IPS-18a (cell line): Measurements from ENCODE around the gene OR51T1.
"Not testable (repeated sequence)": the region's sequence is repeated elsewhere in the genome, so short reads cannot be mapped to it uniquely, and the experiment has no call there.

Experiments used
- H3K27ac ChIP-seq: one replicate; pipeline ENCODE4 v1.5.1; 2013; ENCODE audit warnings: low read length
- H3K27me3 ChIP-seq: one replicate; pipeline ENCODE4 v1.6.1; 2013; ENCODE audit warnings: mild to moderate bottlenecking, low read length; ENCODE audit not compliant: control insufficient read depth, insufficient read depth
- H3K36me3 ChIP-seq: one replicate; pipeline ENCODE4 v1.6.1; 2013; ENCODE audit warnings: low read depth, low read length; ENCODE audit not compliant: control insufficient read depth
- H3K4me1 ChIP-seq: one replicate; pipeline ENCODE4 v1.6.1; 2013; ENCODE audit warnings: low read depth, low read length; ENCODE audit not compliant: control insufficient read depth
- H3K4me3 ChIP-seq: one replicate; pipeline ENCODE4 v1.5.1; 2013; ENCODE audit warnings: low read length
- H3K9ac ChIP-seq: one replicate; pipeline ENCODE4 v1.6.1; 2013; ENCODE audit warnings: mild to moderate bottlenecking, low read length, moderate library complexity
- H3K9me3 ChIP-seq: one replicate; pipeline ENCODE4 v1.6.1; 2013; ENCODE audit warnings: low read depth, low read length; ENCODE audit not compliant: control insufficient read depth

The OR51T1 gene, protein sequence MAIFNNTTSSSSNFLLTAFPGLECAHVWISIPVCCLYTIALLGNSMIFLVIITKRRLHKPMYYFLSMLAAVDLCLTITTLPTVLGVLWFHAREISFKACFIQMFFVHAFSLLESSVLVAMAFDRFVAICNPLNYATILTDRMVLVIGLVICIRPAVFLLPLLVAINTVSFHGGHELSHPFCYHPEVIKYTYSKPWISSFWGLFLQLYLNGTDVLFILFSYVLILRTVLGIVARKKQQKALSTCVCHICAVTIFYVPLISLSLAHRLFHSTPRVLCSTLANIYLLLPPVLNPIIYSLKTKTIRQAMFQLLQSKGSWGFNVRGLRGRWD

DNA sequence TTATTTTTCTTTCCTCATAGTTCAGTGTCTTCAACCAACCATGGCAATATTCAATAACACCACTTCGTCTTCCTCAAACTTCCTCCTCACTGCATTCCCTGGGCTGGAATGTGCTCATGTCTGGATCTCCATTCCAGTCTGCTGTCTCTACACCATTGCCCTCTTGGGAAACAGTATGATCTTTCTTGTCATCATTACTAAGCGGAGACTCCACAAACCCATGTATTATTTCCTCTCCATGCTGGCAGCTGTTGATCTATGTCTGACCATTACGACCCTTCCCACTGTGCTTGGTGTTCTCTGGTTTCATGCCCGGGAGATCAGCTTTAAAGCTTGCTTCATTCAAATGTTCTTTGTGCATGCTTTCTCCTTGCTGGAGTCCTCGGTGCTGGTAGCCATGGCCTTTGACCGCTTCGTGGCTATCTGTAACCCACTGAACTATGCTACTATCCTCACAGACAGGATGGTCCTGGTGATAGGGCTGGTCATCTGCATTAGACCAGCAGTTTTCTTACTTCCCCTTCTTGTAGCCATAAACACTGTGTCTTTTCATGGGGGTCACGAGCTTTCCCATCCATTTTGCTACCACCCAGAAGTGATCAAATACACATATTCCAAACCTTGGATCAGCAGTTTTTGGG is at the start of gene OR51T1:
OR51T1 (plus strand) TSS at position 41 of the 641 bp plus-strand sequence; CDS start at position 41, 0 bp downstream.
- Histone ChIP-seq H3K9me3 (no peaks in the 10 kb centered on the region), H3K4me3 (no peak within 1 kb of the TSS), H3K9ac (no peak within 1 kb of the TSS), H3K27ac (no peak within 1 kb of the TSS), H3K36me3 (no peaks in the 10 kb centered on the region), H3K4me1 (no peaks in the 10 kb centered on the region), H3K27me3 (no peaks in the 10 kb centered on the region)

GRCh38 chr11:4839851-4840549 is 41.7 kb upstream of the OR51T1 start:
- H3K36me3 ChIP-seq: no peaks in the 10 kb centered on the region
- H3K27me3 ChIP-seq: no peaks in the 10 kb centered on the region
- no peak overlapping the region for H3K9ac ChIP-seq
- H3K27ac ChIP-seq: no peak overlapping the region
- no peaks in the 10 kb centered on the region for H3K9me3 ChIP-seq
- no peaks in the 10 kb centered on the region for H3K4me1 ChIP-seq
- no peak overlapping the region for H3K4me3 ChIP-seq

- H3K36me3 ChIP-seq: no peaks in the 10 kb centered on the region
- H3K4me1 ChIP-seq: no peaks in the 10 kb centered on the region
- no peak within 1 kb of the TSS for H3K27ac ChIP-seq
- no peaks in the 10 kb centered on the region for H3K9me3 ChIP-seq
- H3K9ac ChIP-seq: no peak within 1 kb of the TSS
- H3K4me3 ChIP-seq: no peak within 1 kb of the TSS
- H3K27me3 ChIP-seq: no peaks in the 10 kb centered on the region
Measured at GRCh38 chr11:4848908-4849532, 32.7 kb upstream of the OR51T1 start, which contains the start of gene OR51S1. Gene OR51S1, minus strand, starts transcription at chr11:4849208. Its CDS starts 0 bp downstream, at chr11:4849208.

GRCh38 chr11:4851033-4851432 is 30.7 kb upstream of the OR51T1 start:
- Histone ChIP-seq H3K4me1 (no peaks in the 10 kb centered on the region), H3K4me3 (no peak overlapping the region), H3K9ac (no peak overlapping the region), H3K9me3 (no peaks in the 10 kb centered on the region), H3K27me3 (no peaks in the 10 kb centered on the region), H3K36me3 (no peaks in the 10 kb centered on the region), H3K27ac (no peak overlapping the region)

GRCh38 chr11:4854286-4854685 is 27.4 kb upstream of the OR51T1 start:
- H3K9me3 ChIP-seq, H3K27me3 ChIP-seq, H3K4me1 ChIP-seq, H3K9ac ChIP-seq, H3K36me3 ChIP-seq, H3K4me3 ChIP-seq, H3K27ac ChIP-seq: not testable (repeated sequence)

GRCh38 chr11:4862447-4863236 is 19.1 kb upstream of the OR51T1 start:
- peaks cover 17% of the 10 kb centered on the region for H3K4me1 ChIP-seq
- no peak overlapping the region for H3K9ac ChIP-seq
- no peaks in the 10 kb centered on the region for H3K36me3 ChIP-seq
- no peaks in the 10 kb centered on the region for H3K9me3 ChIP-seq
- no peak overlapping the region for H3K27ac ChIP-seq
- H3K27me3 ChIP-seq: no peaks in the 10 kb centered on the region
- no peak overlapping the region for H3K4me3 ChIP-seq

- Histone ChIP-seq H3K9ac (no peak overlapping the region), H3K27me3 (no peaks in the 10 kb centered on the region), H3K27ac (no peak overlapping the region), H3K4me3 (no peak overlapping the region), H3K4me1 (peaks cover 17% of the 10 kb centered on the region), H3K36me3 (no peaks in the 10 kb centered on the region), H3K9me3 (no peaks in the 10 kb centered on the region)
Measured at GRCh38 chr11:4863876-4864275, 17.8 kb upstream of the OR51T1 start.

GRCh38 chr11:4865855-4866254 is 15.8 kb upstream of the OR51T1 start:
- no peaks in the 10 kb centered on the region for H3K9me3 ChIP-seq
- no peak overlapping the region for H3K27ac ChIP-seq
- no peak overlapping the region for H3K9ac ChIP-seq
- H3K27me3 ChIP-seq: no peaks in the 10 kb centered on the region
- no peaks in the 10 kb centered on the region for H3K36me3 ChIP-seq
- H3K4me3 ChIP-seq: no peak overlapping the region
- H3K4me1 ChIP-seq: peaks cover 17% of the 10 kb centered on the region

GRCh38 chr11:4881188-4881587 is 512 bp upstream of the OR51T1 start:
- Histone ChIP-seq H3K4me3 (no peak overlapping the region), H3K9me3 (no peaks in the 10 kb centered on the region), H3K27me3 (no peaks in the 10 kb centered on the region), H3K9ac (no peak overlapping the region), H3K27ac (no peak overlapping the region), H3K36me3 (no peaks in the 10 kb centered on the region), H3K4me1 (no peaks in the 10 kb centered on the region)

GRCh38 chr11:4882543-4882942 is 843 bp downstream of the OR51T1 start:
- no peaks in the 10 kb centered on the region for H3K36me3 ChIP-seq
- H3K27ac ChIP-seq: no peak overlapping the region
- H3K4me3 ChIP-seq: no peak overlapping the region
- no peaks in the 10 kb centered on the region for H3K4me1 ChIP-seq
- no peak overlapping the region for H3K9ac ChIP-seq
- H3K9me3 ChIP-seq: no peaks in the 10 kb centered on the region
- no peaks in the 10 kb centered on the region for H3K27me3 ChIP-seq

GRCh38 chr11:4884361-4884760 is 2.7 kb downstream of the OR51T1 start:
- Histone ChIP-seq H3K4me1 (no peaks in the 10 kb centered on the region), H3K27me3 (no peaks in the 10 kb centered on the region), H3K9me3 (no peaks in the 10 kb centered on the region), H3K9ac (no peak overlapping the region), H3K27ac (no peak overlapping the region), H3K36me3 (no peaks in the 10 kb centered on the region), H3K4me3 (no peak overlapping the region)
